KBM-7 (cell line): ENCODE data around the gene PSTPIP1.

Source experiments
- DNase-seq: peaks from one replicate; pipeline ENCODE4 v3.0.0-alpha.2; 2015
- in situ Hi-C: fragments of 300-500 bp; cut with MboI; formaldehyde crosslinking; loops from 2 replicates; pipeline ENCODE4 v1.14.3; 2020; ENCODE audit warnings: low sequenced_read_pairs, low pct_unique_long_range_greater_than_20kb, mixed read lengths

Gene PSTPIP1

DNA sequence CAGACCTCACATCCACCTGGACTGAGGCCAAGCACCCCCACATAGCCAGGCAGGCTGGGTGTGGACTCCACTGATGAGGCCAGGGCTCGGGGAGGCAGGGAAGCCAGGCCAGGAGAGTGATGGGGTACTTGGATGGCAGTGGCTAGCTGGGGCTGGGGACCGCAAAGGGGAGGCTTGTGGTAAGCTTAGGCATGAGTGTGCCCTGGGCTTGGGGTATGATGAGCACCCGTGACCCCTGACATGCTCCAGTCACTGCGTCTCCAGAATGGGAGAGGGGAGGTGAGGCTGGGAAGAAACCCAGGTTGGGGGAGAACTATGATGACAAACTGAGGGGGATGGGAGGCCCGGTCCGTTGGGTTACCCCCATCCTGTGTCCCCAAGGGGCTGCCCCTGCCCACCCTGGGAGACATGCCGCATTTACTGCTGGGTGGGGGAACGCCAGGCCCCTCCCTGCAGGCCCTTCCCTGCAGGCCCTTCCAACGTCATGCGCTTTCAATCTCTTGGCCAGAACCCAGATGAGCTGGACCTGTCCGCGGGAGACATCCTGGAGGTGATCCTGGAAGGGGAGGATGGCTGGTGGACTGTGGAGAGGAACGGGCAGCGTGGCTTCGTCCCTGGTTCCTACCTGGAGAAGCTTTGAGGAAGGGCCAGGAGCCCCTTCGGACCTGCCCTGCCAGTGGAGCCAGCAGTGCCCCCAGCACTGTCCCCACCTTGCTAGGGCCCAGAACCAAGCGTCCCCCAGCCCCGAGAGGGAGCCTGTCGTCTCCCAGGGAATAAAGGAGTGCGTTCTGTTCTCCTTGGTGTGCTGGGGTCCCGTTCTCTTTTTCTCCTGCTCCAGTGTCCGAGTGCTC lies 41.8 kb downstream of the PSTPIP1 start:
- no peak for DNase-seq
- in situ Hi-C loops, result no loop called here

DNA sequence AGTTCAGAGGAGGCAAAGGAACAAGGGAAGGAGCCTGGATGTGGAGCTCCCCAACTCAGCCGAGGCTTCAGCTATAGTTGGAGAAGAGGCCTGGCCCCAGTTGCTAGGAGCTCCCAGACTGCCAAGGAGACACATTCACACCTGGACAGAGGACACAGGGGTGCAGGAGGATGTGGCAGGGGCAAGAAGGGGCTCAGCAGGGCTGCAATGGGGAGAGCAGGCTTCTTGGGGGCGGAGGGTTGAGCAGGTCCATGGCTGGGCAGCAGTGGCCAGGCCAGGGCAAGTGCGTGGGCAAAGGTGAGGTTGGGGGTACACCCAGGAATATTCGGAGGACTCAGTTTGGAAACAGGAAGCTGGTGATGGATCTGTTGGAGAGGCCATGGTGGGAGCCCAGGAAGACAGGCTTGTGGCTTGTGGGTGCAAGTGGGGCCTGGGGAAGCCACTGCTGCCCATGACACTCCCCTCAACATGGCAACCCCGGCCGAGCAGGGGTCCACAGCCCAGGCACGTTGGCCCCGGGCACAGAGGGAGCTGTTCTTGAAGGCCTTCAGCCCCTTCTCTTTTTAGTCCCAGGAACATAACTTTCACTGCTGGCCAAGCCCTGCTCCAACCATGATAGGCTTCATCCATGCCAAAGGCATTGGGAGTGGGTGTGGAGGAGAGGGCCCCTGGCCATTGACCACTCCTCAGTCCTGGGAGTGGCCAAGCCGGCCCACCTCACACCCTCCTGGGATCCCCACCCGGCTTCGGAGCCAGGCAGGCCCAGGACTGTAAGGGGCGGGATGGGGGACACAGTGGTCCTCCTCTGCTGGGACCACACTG lies 42.7 kb downstream of the PSTPIP1 start:
- DNase-seq, result no peak
- in situ Hi-C loops, result no loop called here

DNA sequence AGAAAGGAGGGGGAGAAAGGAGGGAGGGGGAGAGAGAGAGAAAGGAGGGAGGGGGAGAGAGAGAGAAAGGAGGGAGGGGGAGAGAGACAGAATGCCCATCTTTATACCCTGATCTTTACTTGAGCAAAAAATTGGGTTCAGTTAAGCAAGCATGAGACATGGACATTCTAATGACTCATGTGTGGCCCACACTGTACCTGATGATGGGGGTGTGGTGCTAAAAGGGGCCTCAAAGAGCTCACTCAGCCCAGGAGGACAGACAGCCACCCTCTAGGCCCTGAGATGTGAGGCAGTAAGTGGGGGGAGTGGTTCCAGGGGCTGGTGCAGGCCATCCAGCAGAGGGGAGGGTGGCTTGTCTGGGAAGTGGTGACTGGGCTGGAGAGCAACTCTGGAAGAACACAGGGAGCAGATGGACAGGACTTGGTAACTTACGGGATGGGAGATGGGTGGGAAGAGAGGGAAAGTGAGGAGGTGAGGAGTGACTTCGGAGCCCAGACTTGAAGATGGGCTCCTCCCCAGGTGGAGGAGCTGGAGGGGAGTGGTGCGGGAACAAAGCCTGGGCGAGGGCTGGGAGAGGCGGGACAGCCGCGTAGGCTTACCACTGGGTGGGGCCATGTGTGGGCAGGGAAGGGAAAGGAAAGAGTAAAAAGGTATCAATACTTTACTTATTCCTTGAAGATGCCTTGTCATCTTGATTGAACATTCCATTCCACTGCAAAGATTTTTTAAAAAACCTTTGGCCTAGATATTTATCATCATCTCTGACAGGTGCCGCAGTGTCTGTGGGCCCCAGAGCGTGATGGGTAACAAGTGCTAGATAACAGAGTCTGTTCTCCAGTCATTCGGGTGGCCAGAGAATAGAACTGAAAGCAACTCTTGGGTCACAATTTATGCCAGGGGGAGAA lies 43.6 kb downstream of the PSTPIP1 start:
- in situ Hi-C loops, result no loop called here
- DNase-seq, result no peak

DNA sequence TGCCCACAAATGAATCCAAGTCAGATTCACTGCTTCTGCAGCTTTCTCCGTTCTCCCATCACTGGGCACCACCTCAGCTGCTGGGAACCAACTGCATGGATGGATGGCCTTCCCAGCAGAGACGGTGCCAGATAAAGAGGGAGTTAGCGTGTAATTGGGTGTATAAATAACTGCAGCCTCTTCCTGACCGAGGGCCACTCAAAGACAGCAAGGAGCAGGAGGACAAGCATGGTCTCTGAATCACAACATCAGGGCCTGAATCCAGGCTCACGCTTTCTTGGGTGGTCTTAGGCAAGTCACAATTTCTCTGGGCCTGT lies 44.2 kb downstream of the PSTPIP1 start:
- no peak for DNase-seq
- in situ Hi-C loops, result no loop called here

DNA sequence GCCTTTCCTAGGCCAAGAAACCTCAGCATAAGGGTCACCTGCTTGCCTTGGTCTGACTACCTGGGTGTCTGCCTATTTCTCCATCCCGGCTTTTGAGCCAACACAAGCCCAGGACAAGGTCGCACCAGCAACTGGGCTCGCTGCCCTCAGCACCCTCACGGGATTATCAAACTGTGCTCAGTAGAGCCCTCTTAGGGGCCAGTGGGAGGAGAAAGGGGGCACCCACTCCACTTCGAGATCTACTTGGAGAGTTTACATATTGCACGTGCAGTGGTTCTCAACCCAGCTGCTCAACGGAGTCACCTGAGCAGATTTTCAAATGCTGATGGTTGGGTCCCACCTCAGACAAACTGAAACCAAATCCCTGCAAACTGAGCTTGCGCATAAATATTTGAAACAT lies 44.9 kb downstream of the PSTPIP1 start:
- in situ Hi-C loops, result no loop called here
- DNase-seq, result no peak

DNA sequence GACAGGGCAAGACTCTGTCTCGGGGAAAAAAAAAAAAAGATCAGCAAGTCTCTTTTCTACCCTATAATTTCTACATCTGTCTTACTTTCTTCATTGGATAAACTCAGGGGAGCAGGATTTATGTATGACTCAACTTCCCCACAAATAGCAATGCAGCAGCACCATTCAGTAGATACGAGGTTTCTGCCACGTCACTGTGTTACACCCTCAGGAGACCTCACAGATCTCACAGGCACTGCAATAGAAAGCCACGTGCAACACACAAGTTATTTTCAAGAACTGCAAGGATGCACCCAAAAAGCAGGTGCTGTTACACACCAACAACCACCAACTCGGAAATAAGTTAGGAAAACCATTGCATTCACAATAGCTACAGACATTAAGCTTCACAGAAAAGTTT lies 45.7 kb downstream of the PSTPIP1 start:
- no peak for DNase-seq
- in situ Hi-C loops, result no loop called here

DNA sequence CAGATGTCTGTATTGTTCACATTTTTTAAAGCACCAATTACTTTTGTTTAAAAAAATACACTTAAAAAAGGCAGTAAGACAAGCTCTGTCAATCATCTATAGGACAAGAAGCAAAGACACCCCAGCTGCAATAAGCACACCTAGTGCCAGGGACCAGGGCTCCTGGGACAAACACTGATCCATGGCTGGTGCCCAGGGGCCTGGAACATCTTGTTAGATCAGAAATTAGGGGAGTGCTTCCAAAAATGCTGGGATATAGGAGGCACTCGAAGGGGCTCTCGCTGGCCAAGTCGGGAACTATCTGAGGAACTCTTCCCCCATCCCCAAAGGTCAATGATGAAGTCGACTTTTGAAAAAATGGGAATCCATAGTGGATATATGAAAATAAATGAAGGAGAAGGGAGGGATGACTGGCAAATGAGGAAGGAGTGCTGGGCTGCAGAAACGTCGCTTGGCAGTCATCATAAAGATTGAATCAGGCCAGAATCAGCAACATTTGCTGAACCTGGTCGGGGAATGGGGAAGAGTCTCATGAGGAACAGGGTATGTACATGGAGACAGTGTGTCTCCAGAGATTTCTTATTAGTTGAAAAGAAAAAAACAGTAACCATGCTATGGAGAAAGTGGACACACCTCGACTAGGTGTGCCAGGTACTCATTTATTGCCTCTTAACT lies 47.5 kb downstream of the PSTPIP1 start:
- in situ Hi-C loops, result no loop called here
- DNase-seq, result no peak

DNA sequence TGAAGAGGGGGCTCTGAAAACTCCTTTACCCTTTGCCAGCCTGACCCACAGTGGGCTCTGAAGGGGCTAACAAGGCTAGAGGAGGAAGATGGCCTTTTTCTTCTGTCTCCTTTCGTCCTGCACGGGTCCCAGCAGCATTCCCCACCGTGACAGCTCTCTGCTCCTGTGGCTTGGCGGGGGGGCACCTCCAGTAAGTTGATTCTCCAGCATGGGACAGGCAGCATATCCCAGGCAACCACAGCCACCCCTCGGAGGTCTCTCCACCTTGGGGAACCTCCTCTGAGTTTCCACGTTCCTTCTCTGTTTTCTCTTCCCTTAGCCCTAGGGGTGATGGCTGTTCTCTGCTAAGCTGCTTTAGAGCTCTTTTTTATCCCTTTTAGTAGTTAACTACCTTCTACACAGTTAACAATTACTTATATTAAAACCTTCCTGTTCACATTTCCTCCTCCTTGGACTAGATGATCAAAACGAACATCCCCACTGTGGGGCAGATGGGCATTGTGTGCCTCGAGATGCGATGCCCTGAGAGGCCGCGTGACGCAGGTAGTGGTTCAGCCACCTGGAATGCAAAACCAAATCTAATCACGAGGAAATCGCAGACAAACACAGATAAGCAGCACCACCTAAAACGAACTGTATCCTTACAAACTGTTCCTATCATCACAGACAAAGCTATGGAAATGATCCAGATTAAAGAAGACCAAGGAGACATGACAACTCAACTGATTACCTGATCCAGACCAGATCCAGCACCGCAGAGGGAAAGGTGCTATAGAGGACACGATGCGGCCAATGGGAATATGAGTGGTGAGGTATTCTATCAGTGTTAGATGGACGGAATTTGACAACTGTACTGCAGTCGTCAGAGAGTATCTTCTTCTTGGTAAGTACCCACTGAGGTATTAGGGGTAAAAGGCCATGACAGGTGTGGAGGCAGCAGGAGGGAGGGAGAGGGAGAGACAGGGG lies 48.3 kb downstream of the PSTPIP1 start:
- DNase-seq, result no peak
- in situ Hi-C loops, result no loop called here

DNA sequence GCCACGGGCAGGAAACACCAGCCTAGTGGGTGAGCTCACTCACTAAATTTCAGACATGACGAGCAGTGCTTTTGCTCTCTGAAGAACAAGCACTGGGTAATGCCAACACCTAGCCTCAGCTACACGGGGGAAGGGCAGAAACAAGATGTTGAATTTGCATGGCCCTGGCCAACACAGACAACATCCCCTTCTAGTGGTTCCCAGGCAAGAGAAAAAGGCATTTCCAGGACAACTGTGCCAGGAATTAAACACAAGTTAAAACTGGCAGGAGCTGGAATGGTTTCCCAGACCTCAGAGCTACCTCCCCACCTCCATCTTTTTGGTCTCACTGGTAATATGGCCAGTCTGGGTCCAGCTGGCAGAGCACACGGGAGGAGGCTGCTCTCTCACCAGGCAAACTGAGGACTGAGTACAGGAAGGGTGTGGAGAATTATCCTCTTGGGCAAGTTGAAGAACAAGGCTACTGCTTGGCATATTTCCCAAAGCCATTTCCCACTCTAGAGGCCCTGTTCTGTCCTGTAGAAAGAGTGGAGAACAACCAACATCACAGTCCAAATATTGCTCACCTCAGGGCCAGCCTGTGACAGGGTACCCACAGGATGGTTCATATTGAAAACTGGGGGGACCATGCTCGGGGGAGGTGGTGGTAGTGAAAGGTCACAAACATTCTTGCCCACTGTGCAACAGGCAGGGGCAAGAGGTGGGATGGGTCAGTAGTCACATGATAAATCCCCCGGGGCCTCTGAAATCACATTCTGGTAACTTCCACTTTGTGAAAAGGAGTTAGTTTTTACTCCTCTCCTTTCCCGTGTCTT lies 49.5 kb downstream of the PSTPIP1 start:
- DNase-seq, result no peak
- in situ Hi-C loops, result no loop called here

DNA sequence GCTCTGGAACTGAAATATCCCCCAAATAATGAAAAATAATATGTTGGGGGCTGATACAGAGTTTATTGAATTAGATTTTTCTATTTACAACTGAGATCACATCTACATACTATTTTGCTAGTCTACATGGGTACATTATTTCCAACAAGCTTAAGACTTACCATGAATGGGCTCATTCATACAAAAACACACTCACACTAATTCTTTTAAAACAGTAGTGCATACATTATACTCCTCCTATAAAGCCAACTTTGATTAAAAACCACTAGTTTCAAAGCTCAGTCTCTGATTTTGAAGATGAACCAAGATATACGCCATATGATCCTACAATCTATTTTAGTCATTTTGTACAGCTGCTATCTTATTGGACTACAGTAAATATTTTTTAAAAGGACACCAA lies 51.1 kb downstream of the PSTPIP1 start:
- in situ Hi-C loops, result no loop called here
- no peak for DNase-seq

DNA sequence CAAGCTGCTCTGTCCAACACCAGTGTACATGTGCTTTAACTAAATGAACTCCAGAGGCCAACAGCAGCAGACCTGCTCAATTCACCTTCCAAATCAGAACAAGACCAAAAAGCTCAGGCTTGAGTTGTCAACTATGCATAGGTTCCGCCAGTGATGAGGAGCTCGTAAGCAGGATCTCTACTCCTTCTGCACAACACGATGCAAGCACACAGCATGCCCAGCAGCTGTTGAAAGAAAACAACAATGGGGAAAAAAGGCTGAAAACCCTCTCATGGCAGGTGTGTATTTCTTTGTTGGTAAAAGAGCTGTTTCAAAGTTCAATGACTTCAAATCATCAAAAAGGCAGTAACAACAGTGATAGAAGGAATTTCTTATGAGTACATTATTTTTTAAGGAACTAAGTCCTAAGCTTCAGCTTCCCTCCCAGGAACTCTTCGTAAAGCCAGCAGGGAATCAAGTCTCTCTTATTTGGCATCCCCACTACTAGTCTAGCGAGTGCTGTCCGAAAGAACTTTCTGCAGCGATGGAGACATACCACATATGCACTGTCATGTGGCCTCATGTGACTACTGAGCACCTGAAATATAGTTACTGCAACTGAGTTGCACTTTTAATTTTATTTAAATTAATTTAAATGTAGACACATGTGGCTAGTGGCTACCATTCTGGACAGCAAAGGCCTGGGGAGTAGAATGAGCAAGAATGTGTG lies 51.9 kb downstream of the PSTPIP1 start:
- in situ Hi-C loops, result no loop called here
- no peak for DNase-seq

DNA sequence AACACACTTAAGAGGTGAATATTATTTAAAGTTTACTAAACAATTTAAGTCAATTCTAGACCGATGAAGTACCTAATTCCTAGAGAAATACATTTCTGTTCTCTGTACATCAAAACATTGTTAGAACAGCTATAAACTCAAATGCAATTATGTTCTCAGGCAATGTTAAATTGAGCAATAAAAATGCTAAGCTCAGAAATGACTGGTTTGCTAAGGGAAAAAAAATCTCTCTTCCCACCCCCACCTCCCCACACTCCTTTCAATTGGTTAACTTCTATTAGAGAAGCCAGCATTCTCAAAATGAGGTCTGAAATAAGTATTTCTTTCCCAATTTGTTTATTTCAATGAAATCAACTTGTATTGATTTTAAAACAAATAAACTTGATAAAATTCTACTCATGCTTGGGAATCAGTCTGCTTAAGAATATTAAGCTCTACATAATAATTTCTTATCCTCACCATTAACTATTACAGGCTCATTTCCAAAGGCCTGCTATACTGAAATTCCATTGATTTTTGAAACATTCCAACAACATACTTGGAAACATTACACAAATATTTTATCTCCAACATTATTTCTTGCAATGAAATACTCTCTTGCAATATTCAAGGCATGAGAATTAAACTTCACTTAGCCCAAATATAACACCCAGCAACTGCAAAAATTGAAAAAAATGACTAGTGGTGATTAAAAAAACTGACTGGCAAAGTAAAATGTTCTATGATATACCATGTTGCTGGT lies 53.4 kb downstream of the PSTPIP1 start:
- DNase-seq, result no peak
- in situ Hi-C loops, result no loop called here

DNA sequence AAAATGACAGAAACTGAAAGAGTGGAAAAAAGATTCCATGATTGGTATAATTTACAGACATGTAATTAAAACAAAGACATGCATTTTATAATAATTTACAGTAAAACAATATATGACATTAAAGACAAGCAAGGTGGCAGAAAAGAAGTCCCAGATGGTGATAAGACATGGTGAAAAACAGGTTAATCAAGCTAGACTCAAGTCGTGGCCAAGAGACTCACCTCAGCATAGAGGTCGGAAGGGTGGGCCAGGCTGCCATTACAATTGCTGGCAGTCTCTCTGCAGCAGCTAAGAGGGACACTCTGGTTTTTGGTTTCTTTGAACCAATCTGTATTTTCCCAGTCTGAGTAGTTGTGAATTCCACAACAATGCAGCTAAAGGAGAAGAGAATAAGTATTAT lies 57.6 kb downstream of the PSTPIP1 start:
- in situ Hi-C loops, result no loop called here
- no peak for DNase-seq

DNA sequence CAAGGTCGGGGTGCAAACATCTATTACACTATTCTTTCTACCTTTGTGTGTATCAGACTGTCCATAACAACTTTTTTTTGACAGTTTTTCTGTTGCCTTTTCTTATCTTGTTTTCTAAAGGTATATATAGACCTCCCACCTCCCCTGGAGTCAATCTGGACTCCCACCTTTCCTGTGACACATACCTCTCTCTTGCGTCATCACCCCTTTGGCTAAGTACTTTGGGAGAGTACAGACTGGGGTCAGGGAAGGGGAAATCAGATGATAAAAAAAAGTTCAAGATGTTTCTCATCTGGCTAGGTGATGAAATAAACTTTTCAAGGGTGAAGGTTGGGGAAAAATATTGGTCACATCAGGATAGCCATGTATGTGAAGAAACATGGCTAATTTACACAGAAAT lies 58.8 kb downstream of the PSTPIP1 start:
- peak; percentile 39 for DNase-seq
- in situ Hi-C loops, result no loop called here

DNA sequence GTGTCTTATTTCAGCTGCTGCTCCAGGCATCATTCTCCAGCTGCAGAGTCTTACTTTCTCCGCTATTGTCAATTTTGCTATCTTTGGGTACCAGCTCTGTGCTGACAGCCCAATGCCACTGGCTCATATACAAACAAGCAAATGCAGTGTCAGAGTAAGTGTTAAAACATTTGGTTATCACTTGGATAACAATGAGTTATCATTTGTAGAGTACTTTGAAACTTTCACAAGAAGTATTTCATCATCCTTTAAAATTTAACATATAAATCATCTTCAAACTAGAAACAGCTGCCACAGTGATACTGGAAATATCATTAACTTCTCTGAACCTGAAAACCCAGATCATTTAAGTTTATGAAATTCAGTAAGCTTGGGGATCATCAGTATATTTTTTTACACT lies 62.1 kb downstream of the PSTPIP1 start:
- DNase-seq, result no peak
- in situ Hi-C loops, result no loop called here

DNA sequence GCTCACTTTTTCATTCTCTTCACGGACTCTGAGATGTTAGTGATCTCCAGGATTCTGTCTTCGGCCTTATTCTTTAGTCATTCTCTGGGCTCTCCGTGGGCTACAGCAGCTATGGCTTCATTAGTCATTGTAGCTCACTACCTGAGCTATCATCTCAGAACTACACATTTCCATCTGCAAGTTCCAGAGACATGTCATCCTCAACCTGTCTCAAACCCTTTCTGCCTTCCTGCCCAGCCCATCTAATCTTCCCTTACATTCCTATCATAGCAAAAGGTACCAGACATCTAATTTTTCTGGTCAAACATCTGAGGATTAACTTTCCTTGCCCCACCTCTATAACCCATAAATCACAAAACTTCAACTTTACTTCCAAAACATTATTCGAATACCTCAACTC lies 62.8 kb downstream of the PSTPIP1 start:
- no peak for DNase-seq
- in situ Hi-C loops, result no loop called here
